Nephron progenitor cell (in vitro differentiated cells): ENCODE data around the gene RANGRF.

ENCODE experiments used
- DNase-seq: peaks from one replicate; pipeline ENCODE4 v3.0.0; 2021
- H3K27ac Mint-ChIP-seq: 2 replicates; pipeline ENCODE4 v1.8.0; 2021; ENCODE audit warnings: mild to moderate bottlenecking, moderate library complexity, mixed read lengths
- H3K27me3 Mint-ChIP-seq: 2 replicates; pipeline ENCODE4 v1.8.0; 2021; ENCODE audit warnings: mild to moderate bottlenecking, low read depth, mixed read lengths; ENCODE audit not compliant: poor library complexity
- H3K36me3 Mint-ChIP-seq: 2 replicates; pipeline ENCODE4 v1.8.0; 2021; ENCODE audit warnings: low read depth, mixed read lengths
- H3K4me1 Mint-ChIP-seq: 2 replicates; pipeline ENCODE4 v1.8.0; 2021; ENCODE audit warnings: mixed read lengths
- H3K4me3 Mint-ChIP-seq: 2 replicates; pipeline ENCODE4 v1.8.0; 2021; ENCODE audit warnings: mild to moderate bottlenecking, moderate library complexity, mixed read lengths
- H3K9me3 Mint-ChIP-seq: 2 replicates; pipeline ENCODE4 v1.8.0; 2021; ENCODE audit warnings: mild to moderate bottlenecking, moderate library complexity, mixed read lengths
- CTCF ChIP-seq: fragments of 200-600 bp; sonication (generic); IDR thresholded peaks from 2 replicates; pipeline ENCODE4 v1.5.0; 2021; ENCODE audit warnings: antibody characterized with exemption

Gene RANGRF

GRCh38 chr17:8264320-8264719, 24.1 kb upstream of the RANGRF start:
- no peak overlapping the region for H3K27ac Mint-ChIP-seq
- DNase-seq: no peak
- H3K4me1 Mint-ChIP-seq: no peaks in the 10 kb centered on the region
- no peak for TF ChIP-seq CTCF
- peaks cover 60% of the 10 kb centered on the region for H3K36me3 Mint-ChIP-seq
- H3K9me3 Mint-ChIP-seq: no peaks in the 10 kb centered on the region
- no peak overlapping the region for H3K4me3 Mint-ChIP-seq
- H3K27me3 Mint-ChIP-seq: no peaks in the 10 kb centered on the region

GRCh38 chr17:8264836-8265542, 23.5 kb upstream of the RANGRF start:
- DNase-seq: no peak
- TF ChIP-seq CTCF: no peak
- no peak overlapping the region for H3K4me3 Mint-ChIP-seq
- no peaks in the 10 kb centered on the region for H3K4me1 Mint-ChIP-seq
- H3K9me3 Mint-ChIP-seq: no peaks in the 10 kb centered on the region
- H3K27me3 Mint-ChIP-seq: no peaks in the 10 kb centered on the region
- peaks cover 59% of the 10 kb centered on the region for H3K36me3 Mint-ChIP-seq
- H3K27ac Mint-ChIP-seq: no peak overlapping the region

GRCh38 chr17:8266648-8267479, 21.6 kb upstream of the RANGRF start:
- TF ChIP-seq CTCF: no peak
- H3K9me3 Mint-ChIP-seq: no peaks in the 10 kb centered on the region
- no peak overlapping the region for H3K27ac Mint-ChIP-seq
- H3K4me3 Mint-ChIP-seq: no peak overlapping the region
- peaks cover 57% of the 10 kb centered on the region for H3K36me3 Mint-ChIP-seq
- DNase-seq: no peak
- no peaks in the 10 kb centered on the region for H3K27me3 Mint-ChIP-seq
- no peaks in the 10 kb centered on the region for H3K4me1 Mint-ChIP-seq

GRCh38 chr17:8267480-8268147, 20.9 kb upstream of the RANGRF start:
- no peaks in the 10 kb centered on the region for H3K4me1 Mint-ChIP-seq
- H3K27ac Mint-ChIP-seq: no peak overlapping the region
- no peaks in the 10 kb centered on the region for H3K27me3 Mint-ChIP-seq
- no peak overlapping the region for H3K4me3 Mint-ChIP-seq
- H3K9me3 Mint-ChIP-seq: no peaks in the 10 kb centered on the region
- no peak for TF ChIP-seq CTCF
- no peak for DNase-seq
- H3K36me3 Mint-ChIP-seq: peaks cover 56% of the 10 kb centered on the region

- Mint-ChIP-seq H3K4me3 (no peak overlapping the region), H3K36me3 (peaks cover 58% of the 10 kb centered on the region), H3K27ac (no peak overlapping the region), H3K27me3 (no peaks in the 10 kb centered on the region), H3K4me1 (no peaks in the 10 kb centered on the region), H3K9me3 (no peaks in the 10 kb centered on the region)
- no peak for TF ChIP-seq CTCF
- DNase-seq: no peak
Measured at GRCh38 chr17:8268550-8269298, 19.7 kb upstream of the RANGRF start.
